ENCODE data around the gene DENND2D.
A peak's percentile ranks its signal among the peaks of the same experiment; 100 is the strongest.
"Not testable (repeated sequence)": the region's sequence is repeated elsewhere in the genome, so short reads cannot be mapped to it uniquely, and the experiment has no call there.

The DENND2D gene

DNA sequence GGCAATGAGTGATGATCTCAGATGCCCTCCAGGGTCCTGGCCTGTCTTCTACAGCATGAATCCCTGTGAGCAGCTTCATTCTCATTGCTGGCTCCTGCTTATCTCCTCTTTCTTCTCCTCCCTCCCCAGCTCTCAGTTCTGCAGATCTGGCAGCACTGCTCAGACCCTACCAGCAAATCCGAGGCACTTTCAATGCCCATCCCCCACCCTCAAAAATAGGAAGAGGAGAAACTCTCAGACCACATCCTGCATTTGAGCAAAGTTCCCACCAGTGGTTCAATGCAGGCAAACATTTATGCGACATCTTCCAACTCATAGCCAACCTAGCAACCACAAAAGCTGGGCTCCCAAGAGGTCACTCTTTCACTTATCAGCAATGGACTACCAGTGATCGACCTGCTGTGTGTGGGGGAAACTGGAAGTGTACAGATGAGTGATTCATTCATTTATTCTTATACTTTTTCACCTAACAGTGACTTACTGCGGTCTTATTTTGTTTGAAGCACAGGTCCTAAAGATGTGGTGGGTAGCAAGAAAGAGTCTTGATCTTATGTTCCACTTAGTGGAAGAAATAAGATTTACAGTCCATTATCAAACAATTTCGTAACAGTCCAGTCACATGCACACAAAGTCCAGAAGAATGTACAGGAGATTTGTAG is 21.3 kb upstream of the DENND2D start:
- DNase-seq: peak; percentile 52

DNA sequence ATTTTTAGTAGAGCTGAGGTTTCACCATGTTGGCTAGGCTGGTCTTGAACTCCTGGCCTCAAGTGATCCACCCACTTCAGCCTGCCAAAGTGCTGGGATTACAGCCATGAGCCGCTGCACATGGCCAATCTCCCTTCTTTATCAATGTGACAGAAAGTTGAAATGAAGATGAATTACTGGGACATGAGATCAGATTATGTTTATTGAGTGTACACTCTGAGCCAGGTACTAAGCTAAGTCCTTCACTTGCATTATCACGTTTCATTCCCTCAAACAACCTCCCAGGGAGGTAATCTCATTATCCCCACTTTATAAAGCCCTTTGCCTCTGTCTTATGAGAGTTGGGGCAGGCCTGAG is 20.8 kb upstream of the DENND2D start:
- no peak for DNase-seq

DNA sequence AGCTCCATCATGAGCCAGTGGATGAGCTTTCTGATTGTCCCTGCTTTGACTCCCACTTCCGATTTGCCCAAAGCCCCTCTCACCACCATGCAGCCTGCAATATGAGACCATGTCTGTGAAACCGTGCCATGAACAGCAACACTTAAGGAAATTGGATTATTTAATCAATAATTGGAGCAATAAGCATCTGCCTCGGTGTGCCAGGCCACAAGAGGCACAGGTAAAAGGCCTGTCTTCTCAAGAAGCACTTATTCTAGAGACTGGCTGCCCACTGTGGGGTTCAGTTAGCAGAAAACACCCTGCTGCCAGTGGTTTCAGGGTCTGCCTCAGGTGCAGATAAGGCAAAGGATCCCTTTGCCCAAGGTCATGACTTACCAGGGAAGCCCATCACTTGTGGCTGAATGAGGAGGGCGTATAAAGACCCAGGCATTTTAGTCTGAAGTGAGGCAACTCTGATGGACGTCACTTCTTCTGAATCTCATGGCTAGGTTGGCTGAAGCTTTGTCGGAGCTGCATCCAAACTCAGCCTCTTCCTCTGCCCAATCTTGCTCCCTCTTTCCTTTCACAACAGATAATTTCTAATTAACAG is 19.9 kb upstream of the DENND2D start:
- no peak for DNase-seq

DNA sequence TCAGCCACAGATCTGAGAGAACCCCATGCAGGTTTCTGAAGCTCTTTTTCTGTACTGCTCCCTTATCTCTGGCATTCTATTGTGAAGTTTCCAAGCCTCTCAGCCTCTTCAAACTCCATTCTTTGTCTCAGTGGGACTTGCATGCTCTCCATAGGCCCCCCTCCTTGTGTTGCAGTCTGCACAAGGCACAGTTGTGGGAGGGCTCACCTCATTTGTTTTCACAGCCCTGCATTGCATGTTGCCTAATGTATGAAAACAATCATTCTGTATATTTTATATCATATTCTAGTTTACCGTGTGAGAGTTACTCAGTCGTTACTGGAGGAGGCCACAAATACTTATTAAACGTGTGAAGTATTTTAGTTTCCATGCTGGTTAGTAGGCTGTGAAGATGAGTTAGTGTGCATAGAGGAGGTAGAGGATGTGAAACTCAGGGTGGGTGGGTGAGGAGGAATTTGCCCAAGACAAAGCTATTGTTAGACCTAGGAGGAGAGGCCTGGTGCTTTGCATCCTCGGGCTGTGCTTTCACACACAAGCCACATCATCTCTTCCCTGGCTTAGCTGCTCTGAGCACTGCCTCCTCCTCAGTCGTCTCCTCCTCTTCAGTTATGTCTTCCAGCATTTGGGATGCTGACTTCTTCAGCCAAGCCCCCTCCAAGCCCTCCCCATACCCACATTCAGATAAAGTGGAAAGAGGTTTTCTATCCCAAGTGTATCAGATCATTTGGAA is 19.3 kb upstream of the DENND2D start:
- peak; percentile 81 for DNase-seq

DNA sequence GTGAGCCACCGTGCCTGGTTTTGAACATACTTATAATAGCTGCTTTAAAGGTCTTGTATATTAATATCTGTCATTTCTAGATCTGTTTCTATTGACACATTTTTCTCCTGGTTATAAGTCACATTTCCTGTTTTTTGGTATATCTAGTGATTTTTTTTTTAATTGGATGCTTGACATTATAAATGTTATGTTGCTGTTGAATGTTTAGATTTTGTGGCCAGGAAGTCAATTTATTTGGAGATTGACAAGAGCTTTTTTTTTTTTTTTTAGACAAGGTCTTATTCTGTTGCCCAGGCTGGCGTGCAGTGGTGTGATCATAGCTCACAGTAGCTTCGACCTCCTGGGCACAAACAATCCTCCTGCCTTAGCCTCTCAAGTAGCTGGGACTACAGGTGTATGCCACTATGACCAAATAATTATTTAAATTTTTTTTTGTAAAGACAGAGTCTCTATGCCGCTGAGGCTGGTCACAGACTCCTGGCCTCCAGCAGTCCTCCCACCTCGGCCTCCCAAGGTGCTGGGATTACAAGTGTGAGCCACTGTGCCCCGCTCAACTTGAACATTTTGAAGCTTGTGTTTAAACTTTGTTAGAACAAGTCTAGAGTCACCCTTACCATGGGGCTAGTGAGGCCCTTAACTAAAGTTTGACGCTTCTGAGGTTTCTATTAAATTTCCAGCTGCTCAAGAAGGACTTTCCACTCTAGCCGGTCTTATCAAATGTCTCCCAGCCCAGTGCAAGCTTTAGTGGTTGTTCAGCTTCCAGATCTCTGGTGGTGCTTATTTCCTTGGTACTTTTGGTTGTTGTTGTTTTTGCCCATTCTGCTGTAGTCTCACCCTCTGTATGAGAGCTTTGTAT is 18.5 kb upstream of the DENND2D start:
- no peak for DNase-seq

DNA sequence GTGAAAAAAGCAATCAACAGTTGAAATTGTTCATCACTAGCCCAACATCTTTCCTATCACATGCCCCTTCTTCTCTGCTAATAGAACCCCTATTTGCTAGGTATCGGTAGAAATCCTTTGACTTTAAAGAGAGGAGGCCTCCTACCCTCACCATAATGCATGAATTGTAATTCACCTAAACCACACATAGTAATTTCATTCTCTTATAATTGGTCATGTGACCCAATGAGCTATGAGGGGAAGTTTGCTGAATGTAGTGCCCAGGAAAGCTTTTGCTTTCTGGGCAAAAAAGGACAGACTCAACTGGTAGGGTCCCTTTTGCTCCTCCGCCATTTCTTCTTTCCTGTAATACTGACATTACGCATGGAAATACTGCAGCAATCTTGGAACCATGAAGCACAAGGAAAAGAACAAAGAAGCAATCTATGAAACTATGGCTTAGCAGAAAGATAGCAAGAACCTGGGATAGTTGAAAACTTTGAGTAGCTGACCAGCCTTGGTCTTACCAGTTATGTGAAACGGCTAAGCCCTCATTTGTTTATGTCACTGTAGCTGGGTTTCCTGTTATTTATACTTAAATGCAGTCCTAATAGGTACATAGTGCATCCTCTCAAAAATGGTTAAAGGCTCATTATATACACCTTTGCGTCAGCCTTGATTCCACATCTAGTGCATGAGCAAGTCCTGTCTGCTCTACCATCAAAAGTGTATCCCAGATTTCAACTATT is 16.9 kb upstream of the DENND2D start:
- no peak for DNase-seq

DNA sequence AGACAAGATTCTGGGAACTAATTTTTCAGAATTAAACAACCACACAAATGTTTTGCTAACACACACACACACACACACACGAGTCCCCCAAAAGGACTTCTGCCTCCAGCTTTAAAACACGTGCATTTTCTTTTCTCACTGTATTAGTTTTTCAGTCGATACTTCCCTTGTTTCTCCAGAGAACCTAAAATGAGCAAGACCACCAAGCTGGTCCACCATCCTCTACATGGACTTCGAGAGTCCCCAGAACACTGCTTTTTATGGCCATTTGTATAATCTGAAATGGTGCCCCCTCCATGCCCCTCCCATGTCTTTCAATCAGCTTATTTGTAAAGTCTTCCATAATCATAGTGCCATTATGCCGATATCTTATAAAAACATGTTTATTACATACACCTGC is 16.3 kb upstream of the DENND2D start:
- no peak for DNase-seq

DNA sequence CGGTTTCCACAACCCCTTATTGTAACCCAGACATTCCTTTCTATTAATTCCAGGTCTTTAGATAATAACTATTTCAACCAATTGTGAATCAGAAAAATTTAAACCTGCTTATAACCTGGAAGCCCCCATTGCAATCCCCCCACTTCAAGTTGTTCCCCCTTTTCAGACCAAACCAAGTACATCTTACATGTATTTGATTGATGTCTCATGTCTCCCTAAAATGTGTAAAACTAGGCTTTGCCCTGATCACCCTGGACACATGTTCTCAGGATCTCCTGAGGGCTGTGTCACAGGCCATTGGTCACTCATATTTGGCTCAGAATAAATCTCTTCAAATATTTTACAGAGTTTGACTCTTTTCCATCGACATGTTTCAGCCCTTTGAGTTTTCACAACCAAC is 14.8 kb upstream of the DENND2D start:
- DNase-seq: not testable (repeated sequence)

DNA sequence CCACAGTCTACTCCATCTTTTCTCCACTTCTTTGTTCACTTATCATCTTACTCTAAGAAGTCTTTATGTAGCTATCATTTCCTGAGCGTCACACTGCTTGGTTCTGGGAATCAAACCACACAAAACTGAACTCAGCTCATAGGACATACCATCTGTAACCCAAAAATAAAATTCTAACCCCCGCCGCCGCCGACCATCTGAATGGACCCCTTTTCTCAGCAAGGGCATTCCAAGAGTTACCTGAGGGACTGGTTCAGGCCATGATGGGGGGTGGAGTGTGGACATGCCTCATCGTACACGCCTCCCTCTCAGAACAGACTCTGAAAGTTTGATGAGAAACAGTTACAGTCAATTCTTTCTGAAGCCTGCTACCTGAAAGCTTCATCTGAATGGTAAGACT is 14.4 kb upstream of the DENND2D start:
- no peak for DNase-seq

DNA sequence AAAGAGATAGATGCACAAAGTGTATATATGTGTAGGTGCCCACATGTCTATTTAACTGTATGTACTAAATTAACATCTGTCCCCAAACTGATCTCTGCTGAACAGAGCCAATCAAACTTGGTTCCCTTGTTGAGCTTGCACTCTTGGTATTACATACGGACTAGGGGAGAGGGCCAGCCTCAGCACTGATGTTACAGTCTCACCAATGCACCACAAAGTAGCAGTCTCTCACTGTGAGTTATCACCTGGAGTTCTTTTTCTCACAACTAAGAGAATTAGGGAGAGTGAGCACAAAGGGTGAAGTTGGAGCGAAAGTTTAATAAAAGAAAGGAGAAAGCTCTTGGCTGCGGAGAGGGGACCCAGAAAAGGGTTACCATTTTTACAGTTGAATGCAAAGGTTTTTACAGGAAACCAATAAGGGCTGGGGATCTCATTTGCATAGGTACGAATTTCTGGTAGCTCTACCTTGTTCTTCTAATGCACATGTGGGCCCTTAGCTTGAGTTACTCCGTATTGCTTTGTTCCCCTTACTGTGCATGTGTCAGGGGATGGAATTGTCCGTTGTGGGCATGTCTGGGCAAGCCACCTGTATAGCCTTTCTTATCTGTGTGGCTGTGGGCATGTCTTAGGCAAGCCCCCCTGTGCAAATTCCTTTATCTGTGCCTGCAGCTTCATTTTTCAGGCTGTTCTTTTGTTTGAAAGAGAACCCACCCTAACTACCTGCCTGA is 13.8 kb upstream of the DENND2D start:
- DNase-seq: no peak

DNA sequence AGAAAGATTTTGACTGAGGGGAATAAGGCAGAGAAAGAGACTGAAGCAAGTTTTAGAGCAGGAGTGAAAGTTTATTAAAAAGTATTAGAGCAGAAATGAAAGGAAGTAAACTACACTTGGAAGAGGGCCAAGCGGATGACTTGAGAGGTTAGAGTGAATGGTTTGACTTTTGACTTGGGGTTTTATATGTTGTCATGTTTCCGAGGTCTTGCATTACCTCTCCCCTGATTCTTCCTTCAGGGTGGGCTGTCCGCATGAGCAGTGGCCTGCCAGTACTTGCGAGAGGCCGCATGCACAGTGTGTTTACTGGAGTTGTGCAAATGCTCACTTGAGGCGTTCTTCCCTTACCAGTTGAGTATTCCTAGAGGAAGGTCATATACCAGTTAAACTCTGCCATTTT is 13.0 kb upstream of the DENND2D start:
- DNase-seq: peak; percentile 68

DNA sequence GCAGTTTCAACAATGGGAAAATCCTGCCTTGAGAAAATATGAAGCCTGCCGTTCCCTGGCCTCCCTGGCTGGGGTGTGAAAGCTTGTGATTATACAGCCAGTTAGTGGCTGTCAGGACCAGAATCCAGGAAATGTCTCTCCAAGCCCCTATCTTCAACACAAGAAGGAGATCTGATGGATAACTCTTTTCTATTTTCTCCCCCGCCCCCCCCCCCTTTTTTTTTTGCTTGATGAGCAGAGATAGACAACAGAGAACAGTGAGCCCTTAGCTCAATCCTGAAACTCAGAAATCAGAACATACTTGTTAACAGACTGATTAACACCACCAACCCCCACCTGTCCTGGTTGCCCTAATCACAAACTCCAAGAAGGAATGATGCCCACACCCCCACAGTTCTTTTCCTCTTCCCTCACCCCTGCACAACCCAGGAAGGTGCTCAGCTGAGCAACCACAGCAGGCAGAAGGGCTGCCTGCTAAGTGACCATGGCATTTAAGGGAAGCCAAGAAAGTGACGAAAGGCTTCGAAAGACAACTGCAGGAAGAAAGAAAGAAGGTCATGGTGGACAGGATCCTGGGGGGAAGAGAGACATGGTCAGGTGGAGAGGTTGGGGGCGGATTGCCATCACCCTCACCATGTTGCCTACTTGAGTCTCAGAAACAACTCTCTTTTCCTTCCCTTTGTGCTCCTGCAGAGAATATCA is 12.3 kb upstream of the DENND2D start:
- peak; percentile 52 for DNase-seq

DNA sequence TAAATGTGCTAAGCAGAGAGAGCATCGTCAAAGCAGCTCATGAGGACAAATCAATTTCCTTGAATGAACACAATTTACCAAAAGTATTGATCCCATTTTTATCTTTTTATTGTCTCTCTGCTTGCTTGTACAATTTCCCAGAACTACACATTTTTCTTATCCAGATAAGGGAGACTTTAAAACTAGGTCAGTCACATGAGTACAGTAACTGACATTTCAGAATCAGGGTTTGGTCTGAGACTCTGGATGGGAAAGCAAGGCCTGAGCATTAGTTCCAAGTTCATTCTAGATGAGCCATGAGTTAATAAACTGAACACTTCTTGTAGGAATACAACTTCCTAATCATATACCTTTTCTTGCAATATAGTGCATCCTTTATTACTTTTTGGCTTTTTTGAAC is 11.5 kb upstream of the DENND2D start:
- no peak for DNase-seq

DNA sequence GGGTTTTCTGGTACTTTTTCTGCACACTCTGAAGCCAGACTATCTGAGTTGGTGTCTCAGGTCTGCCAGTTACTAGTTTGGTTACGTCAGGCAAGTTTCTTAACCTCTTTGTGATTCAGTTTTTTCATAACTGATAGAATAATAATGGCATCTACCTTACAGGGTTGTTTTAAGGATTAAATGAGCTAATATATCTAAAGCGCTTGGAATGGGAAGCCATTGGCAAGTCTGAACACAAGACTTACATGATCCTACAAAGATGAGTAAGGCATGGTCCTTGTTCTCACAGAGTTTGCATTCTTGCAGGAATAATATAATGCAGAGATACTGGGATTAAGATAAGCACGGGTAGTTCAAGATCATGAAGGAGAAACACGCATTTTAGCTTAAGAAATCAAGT is 9.2 kb upstream of the DENND2D start:
- no peak for DNase-seq

DNA sequence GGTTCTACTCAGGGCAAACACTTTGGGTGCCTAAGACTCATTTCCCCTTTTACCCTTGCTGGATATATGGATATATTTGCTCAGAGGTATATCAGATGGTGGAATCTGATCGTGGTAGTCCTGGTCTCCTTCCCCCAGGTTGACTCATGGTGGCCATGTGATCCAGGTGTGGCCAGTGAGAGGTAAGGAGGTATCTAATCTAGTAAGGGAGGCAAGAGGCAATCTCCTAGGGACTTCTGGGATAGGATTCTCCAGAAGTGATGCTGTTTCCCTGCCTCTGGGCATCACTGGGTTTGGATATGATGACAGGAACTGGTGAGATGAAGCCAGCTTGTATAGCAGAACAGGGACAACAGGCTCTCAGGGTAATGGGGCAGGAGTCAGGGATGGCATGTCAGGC is 8.5 kb upstream of the DENND2D start:
- DNase-seq: no peak

DNA sequence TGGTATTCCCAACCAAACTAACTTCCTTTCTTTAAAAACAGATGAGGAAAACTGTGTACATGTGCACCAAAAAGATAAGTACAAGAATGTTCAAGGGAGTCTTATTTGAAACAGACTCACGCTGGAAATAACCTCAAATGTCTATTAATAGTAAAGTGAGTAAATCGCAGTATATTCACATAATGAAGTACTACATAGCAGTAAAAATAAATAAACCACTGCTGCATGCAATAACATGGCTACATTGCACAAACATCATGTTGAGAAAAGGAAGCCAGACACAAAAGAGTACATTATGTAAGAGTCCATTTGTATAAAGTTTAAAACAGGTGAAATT is 5.2 kb upstream of the DENND2D start:
- peak; percentile 81 for DNase-seq

DNA sequence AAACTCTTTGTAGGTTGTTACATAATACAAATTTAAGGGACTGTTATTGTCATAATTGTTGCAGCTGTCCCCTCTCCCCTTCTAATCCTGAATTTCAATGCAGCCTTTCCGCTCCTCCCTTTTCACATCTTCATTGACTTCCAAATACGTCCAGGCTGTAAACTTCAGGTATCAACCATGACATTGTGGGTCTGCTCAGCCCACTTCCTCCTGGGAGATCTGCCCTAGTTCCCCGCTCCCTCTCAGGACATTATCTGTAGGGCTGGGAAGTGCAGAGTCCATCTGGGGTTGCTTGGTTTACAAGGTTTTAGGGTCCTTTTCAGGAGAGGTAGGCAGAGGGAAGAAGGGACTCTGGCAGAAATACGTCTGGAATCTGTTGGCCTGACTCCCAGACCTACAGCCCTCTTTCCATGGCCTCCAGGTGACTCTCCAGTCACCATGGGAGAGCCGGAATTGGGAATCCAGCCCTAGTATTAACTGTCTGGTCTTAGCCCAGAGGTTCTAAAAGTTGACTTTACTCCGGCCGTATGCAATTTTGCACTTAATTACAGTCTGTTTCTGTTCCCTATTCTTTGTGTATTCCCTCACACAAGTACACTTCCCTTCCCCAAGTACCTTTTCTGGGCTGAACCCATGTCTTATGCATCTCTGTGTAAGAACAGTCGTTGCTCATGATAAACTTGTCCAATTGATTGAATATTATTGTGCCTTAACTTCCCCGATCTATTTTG is 4.7 kb upstream of the DENND2D start:
- DNase-seq: peak; percentile 73

DNA sequence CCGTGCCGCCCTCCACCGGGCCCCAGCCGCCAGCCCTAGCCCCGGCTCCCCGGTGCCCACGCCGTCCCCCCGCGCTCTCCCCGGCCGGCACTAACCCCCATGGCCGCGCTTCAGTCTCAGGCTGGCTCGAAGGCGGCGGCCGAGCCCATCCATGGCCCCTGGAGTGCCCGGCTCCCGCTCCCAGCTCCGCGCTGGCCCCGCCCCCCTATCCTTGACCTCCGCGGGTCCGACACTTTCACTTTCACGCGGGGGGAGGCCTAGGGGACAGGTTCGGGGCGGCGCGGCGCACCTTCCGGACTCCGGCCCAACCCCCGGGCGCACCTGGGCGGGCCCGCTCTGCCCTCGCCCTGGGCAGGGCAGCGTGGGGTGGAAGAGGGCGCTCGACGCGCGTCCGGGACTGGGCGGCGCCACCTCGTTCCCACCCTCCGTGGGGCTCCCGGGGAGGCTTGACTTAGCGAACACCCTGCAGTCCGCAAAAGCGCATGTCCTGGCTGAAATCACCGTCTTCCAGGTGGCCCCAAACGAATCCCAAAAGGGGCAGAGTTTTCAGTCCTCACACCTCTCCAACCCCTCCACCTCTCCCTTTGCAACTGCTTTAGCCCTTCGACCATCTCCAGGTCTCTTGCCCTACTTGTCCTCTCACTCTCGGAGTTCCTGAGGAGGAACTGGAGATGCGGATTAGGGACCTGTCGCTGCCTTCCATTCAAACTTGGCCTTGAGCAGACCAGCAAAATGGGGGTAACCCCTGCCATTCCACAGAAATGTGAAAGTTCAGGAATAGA is 3.9 kb upstream of the DENND2D start:
- DNase-seq: no peak

DNA sequence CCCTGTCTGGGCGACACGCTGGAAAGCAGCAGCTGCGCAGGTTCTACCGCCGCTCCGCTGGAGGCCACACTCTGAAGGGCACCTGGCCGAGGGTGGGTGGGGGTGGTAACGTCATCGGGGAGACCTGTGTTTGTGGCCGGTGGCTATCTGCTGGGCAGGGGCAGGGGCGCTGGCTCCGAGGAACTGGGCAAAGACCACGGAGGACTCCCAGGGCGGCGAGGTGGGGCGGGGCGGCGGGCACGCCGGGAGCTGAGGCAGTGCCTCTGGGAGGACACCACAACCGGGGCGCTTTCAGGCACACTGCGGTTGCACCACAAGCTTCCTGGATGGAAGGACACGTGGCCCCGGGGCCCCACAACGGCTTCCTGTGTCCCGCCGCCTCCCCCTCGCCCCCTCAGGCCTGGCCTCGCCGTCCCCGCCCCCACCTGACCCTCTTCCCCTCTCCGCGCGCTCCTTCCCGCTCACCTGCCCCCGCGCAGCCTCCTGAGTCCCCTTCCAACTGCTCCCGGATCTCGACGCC is 3.3 kb upstream of the DENND2D start:
- DNase-seq: peak; percentile 71

All from inflammatory macrophage treated with lipopolysaccharide for 4 hours (primary cell).